ENCODE data around the gene SMARCD3. TPM values are rescaled to one million over a fixed set of nuclear protein-coding genes. Genes with fewer than 3 reads are reported as not detected.

Gene SMARCD3
- total RNA-seq, 1 donor from 2014 or later: not detected

DNA sequence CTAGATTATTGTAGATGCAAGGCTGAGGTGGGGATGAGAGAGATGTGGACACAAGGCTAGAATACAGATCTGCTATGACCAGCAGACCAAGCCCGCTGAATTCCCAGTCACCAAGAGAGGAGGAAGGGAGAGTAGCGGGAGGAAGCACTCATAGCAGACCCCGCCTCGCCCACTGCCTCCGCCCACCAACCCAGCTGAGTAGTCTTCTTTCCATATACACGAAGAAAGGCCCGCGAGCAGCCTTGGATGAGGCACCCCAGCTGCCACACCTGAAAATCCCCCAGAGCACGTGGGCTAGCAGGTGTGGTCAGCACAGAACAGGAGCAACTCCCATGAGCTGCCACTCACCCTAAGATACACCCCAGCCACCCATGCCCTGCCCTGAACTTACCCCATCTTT is 30.3 kb downstream of the SMARCD3 start:
- ATAC-seq (ENCODE audit: low read depth): no peak
- POLR2A ChIA-PET: no interaction called here
- CTCF ChIA-PET: no interaction called here
- DNase-seq: no peak
- Mint-ChIP-seq H3K27me3 (no peaks in the 10 kb centered on the region), H3K4me1 (no peaks in the 10 kb centered on the region), H3K27ac (no peak overlapping the region), H3K9me3 (no peaks in the 10 kb centered on the region), H3K4me3 (no peak overlapping the region), H3K36me3 (ENCODE audit: low read depth) (peaks cover 84% of the 10 kb centered on the region)
- intact Hi-C loops (cut with micrococcal nuclease): no loop called here
- TF ChIP-seq, protein P1, sequence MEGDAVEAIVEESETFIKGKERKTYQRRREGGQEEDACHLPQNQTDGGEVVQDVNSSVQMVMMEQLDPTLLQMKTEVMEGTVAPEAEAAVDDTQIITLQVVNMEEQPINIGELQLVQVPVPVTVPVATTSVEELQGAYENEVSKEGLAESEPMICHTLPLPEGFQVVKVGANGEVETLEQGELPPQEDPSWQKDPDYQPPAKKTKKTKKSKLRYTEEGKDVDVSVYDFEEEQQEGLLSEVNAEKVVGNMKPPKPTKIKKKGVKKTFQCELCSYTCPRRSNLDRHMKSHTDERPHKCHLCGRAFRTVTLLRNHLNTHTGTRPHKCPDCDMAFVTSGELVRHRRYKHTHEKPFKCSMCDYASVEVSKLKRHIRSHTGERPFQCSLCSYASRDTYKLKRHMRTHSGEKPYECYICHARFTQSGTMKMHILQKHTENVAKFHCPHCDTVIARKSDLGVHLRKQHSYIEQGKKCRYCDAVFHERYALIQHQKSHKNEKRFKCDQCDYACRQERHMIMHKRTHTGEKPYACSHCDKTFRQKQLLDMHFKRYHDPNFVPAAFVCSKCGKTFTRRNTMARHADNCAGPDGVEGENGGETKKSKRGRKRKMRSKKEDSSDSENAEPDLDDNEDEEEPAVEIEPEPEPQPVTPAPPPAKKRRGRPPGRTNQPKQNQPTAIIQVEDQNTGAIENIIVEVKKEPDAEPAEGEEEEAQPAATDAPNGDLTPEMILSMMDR (IDR thresholded peaks at IDR 0.05): no peak

DNA sequence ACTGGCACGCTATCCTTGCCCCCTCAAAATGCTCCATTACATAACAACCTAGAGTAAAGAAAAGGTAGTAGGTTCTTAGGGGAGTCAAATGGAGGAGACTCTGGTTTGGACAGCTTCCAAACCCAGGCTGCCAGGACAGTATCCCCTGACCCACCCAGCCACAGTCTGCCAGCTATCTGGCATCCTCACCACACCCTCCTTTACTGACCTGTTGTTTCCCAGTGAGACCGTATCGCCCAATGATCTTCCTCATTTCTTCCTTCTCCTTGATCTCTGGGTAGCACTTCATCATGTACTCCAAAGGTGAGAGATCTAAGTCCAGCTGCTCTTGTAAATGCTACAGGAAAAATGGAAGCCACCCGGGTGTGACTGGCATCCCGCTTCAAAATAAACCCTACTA is 33.1 kb downstream of the SMARCD3 start:
- no peak for DNase-seq
- Mint-ChIP-seq H3K4me3 (no peak overlapping the region), H3K27ac (no peak overlapping the region), H3K9me3 (no peaks in the 10 kb centered on the region), H3K27me3 (no peaks in the 10 kb centered on the region), H3K36me3 (ENCODE audit: low read depth) (peaks cover 82% of the 10 kb centered on the region), H3K4me1 (no peaks in the 10 kb centered on the region)
- no peak for ATAC-seq (ENCODE audit: low read depth)
- intact Hi-C loops (cut with micrococcal nuclease): no loop called here
- TF ChIP-seq, protein P1 (IDR thresholded peaks at IDR 0.05): no peak
- POLR2A ChIA-PET: no interaction called here
- CTCF ChIA-PET: no interaction called here

DNA sequence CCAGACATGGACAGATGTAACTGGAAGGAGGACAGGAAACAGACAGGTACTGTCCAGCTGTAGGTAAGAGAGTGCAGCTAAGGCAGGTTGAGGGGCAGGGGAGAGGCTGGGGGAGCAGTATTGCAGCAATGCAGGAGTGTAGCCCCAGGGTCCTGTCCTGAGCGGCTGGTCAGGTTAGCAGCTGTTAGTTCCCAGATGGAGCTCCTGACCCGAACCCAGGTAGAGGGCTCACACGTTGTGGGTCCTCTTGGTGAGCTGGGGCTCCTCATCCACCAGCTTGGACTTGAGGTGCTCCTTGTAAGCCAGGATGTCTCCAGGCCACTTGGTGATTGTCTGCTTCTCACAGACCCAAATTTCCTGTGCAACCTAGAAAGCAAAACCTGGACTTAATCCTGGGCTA is 34.7 kb downstream of the SMARCD3 start:
- no peaks in the 10 kb centered on the region for H3K4me1 Mint-ChIP-seq
- peaks cover 71% of the 10 kb centered on the region for H3K36me3 Mint-ChIP-seq (ENCODE audit: low read depth)
- H3K27me3 Mint-ChIP-seq: no peaks in the 10 kb centered on the region
- ATAC-seq (ENCODE audit: low read depth): no peak
- H3K4me3 Mint-ChIP-seq: no peak overlapping the region
- TF ChIP-seq, protein P1 (IDR thresholded peaks at IDR 0.05): no peak
- no peaks in the 10 kb centered on the region for H3K9me3 Mint-ChIP-seq
- intact Hi-C loops (cut with micrococcal nuclease): no loop called here
- POLR2A ChIA-PET: no interaction called here
- H3K27ac Mint-ChIP-seq: no peak overlapping the region
- CTCF ChIA-PET: no interaction called here
- DNase-seq: no peak

DNA sequence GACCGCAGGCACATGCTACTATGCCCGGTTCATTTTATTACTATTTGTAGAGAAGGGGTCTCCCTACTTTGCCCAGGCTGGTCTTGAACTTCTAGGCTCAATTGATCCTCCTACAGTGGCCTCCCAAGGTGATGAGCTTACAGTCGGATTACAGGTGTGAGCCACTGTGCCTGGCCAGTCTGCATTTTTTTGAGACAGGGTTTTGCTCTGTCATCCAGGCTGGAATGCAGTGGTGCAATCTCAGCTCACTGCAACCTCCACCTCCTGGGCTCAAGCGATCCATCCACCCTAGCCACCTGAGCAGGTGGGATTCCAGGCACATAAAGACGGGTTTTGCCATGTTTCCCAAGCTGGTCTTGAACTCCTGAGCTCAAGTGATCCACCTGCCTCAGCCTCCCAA is 35.9 kb downstream of the SMARCD3 start:
- H3K36me3 Mint-ChIP-seq (ENCODE audit: low read depth): peaks cover 59% of the 10 kb centered on the region
- intact Hi-C loops (cut with micrococcal nuclease): no loop called here
- no peaks in the 10 kb centered on the region for H3K4me1 Mint-ChIP-seq
- H3K9me3 Mint-ChIP-seq: no peaks in the 10 kb centered on the region
- DNase-seq (no peak), ATAC-seq (ENCODE audit: low read depth) (no peak)
- CTCF ChIA-PET: no interaction called here
- POLR2A ChIA-PET: no interaction called here
- H3K4me3 Mint-ChIP-seq: no peak overlapping the region
- H3K27ac Mint-ChIP-seq: no peak overlapping the region
- H3K27me3 Mint-ChIP-seq: no peaks in the 10 kb centered on the region
- TF ChIP-seq, protein P1 (IDR thresholded peaks at IDR 0.05): no peak

DNA sequence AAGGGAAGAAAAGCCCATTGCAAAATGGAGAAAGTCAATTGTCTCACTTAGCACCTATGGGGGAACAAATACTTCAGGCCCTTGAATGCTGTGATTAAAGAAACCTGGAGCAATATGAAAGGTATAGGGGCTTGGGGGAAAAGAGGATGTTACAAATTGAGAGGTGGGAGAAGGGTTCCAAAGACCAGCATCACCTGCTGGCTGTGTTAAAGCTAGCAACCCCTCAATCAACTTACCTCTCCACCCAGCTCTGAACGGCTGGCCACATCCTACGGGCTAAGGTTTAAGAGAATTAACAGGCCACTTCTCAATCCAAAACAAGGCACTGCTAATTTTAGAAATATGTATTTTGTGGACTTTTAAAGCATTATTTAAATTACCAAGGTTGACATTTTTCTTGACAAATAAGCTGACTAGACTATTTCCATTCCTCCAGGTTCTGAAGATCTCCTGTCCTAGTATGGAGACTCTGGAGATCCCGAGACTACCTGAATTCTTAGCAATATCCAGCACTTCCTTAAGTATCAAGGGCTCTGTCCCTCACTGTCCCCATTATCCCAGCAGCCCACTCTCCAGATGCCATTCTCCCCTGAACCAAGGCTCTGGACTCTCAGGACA is 37.2 kb downstream of the SMARCD3 start:
- H3K4me1 Mint-ChIP-seq: no peaks in the 10 kb centered on the region
- CTCF ChIA-PET: interaction anchor here (1.4 kb wide), 1 partner anchor 88 kb away, joined by 3 read pairs; no protein-coding TSS in a partner anchor

More for the DNA sequence above, 37.2 kb downstream of the SMARCD3 start:
- Mint-ChIP-seq H3K27me3 (no peaks in the 10 kb centered on the region), H3K27ac (no peak overlapping the region), H3K36me3 (ENCODE audit: low read depth) (peaks cover 48% of the 10 kb centered on the region), H3K4me3 (no peak overlapping the region), H3K9me3 (no peaks in the 10 kb centered on the region)
- DNase-seq (no peak), ATAC-seq (ENCODE audit: low read depth) (no peak)
- TF ChIP-seq, protein P1 (IDR thresholded peaks at IDR 0.05): no peak
- intact Hi-C loops (cut with micrococcal nuclease): no loop called here
- POLR2A ChIA-PET: interaction anchor here (0.5 kb wide), 1 partner anchor 885 kb away, joined by 7 read pairs; no protein-coding TSS in a partner anchor
